Frontal cortex (tissue), 4 donors: ENCODE data around the gene CRKL. TPM values are rescaled to one million over a fixed set of nuclear protein-coding genes. Genes with fewer than 3 reads are reported as not detected.
"Not testable (repeated sequence)": the region's sequence is repeated elsewhere in the genome, so short reads cannot be mapped to it uniquely, and the experiment has no call there.

ENCODE experiments used
- DNase-seq, 2 donors: peaks; one replicate each; pipeline ENCODE4 v3.0.0; 2012; ENCODE audit warnings: low spot score in 2 of 2
- FAIRE-seq: peaks from 2 replicates; lab custom pipeline; 2012; peaks lifted over from hg19 to GRCh38; lab: Jason Lieb, UNC
- total RNA-seq: library from RNA; depleted of rRNA; stranded (reverse); fragments of >200 nt; gene quantifications from one replicate; pipeline ENCODE4 v1.2.3, GENCODE V29; 2014
- donor health status: control.
- donor health status: control.
- donor health status: control.

Gene CRKL
- total RNA-seq, 1 donor from 2014 or later: 53.4 TPM

DNA sequence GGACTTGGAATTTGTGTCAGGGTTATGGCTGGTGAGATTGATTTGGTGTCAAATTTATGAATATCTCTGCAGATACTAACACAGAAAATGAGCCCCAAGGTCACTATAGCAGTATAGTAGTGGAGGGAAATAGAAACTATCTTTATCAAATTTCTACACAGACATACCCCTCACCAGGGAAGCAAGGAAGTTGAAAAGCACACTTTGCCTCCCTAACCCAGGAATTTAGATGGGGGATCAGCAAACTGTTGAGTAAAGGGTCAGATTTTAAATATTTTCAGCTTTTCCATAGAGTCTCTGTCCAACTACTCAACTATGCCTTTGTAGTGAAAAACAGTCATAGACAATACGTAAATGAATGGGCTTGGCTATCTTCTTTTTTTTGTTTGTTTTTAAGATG, 12.8 kb downstream of the CRKL start:
- DNase-seq: no peak
- FAIRE-seq: no peak

DNA sequence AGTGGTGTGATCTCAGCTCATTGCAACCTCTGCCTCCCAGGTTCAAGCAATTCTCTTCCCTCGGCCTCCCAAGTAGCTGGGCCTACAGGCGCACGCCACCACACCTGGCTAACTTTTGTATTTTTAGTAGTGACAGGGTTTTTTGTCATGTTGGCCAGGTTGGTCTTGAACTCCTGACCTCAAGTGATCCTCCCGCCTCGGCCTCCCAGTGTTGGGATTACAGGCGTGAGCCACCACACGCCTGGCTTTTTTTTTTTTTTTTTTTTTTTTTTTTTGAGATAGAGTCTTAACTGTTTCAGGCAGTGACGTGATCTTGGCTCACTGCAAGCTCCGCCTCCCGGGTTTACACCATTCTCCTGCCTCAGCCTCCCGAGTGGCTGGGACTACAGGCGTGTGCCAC, 13.2 kb downstream of the CRKL start:
- not testable (repeated sequence) for FAIRE-seq, DNase-seq

DNA sequence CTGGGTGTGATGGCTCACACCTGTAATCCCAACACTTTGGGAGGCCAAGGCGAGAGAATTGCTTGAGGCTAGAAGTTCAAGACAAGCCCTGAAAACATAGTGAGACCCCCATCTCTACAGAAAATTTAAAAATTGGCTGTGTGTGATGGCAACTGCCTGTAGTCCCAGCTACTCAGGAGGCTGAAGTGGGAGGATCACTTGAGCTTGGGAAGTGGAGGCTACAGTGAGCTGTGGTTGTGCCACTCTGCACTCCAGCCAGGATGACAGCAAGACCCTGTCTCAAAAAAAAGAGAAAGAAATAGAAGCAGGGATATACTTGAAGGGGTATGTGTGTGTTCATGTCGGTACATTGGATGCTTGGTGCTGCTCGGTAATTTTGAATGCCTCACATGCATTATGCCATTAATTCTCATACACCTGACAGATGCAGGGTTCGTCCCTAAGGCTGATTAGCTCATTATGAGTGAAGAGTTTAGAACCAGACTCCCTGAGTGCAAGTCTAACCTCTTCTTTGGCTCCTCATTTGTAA, 14.0 kb downstream of the CRKL start:
- FAIRE-seq (no peak), DNase-seq (no peak)

DNA sequence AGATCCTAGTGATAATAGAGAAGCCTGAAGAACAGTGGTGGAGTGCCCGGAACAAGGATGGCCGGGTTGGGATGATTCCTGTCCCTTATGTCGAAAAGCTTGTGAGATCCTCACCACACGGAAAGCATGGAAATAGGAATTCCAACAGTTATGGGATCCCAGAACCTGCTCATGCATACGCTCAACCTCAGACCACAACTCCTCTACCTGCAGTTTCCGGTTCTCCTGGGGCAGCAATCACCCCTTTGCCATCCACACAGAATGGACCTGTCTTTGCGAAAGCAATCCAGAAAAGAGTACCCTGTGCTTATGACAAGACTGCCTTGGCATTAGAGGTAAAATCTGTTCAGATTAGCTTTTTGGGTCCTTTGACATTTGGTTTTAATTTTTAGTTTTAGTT, 16.7 kb downstream of the CRKL start:
- FAIRE-seq: no peak
- no peak for DNase-seq

DNA sequence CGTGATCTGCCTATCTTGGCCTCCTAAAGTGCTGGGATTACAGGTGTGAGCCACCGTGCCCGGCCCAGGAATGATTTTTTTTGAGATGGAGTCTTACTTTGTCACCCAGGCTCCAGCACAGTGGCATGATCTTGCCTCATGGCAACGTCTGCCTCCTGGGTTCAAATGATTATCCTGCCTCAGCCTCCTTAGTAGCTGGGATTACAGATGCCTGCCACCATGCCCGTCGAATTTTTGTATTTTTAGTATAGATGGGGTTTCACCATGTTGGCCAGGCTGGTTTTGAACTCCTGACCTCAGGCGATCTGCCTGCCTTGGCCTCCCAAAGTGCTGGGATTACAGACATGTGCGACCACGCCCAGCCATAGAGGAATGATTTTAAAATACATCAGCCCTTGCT, 17.8 kb downstream of the CRKL start:
- not testable (repeated sequence) for DNase-seq, FAIRE-seq

DNA sequence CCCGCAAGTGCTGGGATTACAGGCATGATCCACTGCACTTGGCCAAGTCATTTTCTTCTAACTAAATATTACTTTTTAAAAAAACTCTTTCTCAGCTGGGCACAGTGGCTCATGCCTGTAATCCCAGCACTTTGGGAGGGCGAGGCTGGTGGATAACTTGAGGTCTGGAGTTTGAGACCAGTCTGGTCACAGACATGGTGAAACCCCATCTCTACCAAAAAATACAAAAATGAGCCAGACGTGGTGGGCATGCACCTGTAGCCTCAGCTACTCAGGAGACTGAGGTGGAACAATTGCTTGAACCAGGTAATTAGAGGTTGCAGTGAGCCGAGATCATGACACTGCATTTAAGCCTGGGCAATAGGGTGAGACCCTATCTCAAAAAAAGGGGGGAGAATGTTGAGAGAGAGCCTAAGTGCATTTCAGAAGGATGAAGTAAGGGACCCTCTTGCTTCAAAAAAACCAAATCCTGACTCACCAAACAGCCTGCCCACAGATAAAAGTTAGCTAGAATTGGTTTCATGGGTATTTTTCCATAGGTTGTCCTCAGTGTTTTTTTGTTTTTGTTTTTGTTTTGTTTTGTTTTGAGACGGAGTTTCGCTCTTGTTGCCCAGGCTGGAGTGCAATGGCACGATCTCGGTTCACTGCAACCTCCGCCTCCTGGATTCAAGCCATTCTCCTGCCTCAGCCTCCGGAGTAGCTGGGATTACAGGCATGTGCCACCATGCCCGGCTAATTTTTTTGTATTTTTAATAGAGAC, 18.8 kb downstream of the CRKL start:
- not testable (repeated sequence) for FAIRE-seq, DNase-seq

- no peak for FAIRE-seq
- no peak for DNase-seq
Measured at GRCh38 chr22:20937031-20937793, 20.0 kb downstream of the CRKL start.

DNA sequence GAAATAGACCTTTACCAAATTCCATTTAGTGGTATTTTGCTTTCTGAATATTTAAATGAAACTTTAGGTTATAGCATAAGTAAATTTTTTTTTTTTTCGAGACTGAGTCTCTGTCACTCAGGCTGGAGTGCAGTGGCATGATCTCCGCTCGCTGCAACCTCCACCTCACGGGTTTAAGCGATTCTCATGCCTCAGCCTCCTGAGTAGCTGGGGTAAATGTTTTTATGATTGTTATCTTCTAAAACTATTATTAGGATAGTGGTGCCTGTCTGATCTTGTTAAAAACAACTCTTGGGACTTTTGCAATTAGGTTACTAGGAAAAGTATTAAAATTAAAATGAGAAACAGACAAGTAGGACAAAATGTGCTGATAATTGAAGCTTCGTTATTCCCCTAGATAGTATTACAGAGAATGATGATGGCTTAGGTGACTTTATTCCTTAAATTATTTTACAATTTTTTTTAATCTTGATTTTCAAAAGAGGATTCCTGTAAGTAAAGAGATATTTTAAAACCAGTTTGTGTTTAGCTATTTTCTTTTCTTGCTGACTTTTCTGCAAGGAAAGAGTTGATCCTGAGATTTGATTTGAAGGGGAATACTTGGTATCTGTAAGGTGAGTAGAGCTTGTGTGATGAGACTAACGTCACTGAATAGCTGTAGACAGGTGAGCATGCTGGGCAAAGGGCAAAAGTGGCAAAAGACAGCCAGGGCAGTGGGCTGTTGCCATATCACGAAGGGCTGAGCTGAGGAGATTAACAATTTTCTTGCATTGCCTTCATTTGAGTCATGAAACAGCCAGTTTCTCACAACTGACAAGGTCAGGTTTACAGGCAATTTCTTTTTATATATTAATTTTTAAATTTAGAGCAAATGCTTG, 20.8 kb downstream of the CRKL start:
- DNase-seq (no peak), FAIRE-seq (no peak)

DNA sequence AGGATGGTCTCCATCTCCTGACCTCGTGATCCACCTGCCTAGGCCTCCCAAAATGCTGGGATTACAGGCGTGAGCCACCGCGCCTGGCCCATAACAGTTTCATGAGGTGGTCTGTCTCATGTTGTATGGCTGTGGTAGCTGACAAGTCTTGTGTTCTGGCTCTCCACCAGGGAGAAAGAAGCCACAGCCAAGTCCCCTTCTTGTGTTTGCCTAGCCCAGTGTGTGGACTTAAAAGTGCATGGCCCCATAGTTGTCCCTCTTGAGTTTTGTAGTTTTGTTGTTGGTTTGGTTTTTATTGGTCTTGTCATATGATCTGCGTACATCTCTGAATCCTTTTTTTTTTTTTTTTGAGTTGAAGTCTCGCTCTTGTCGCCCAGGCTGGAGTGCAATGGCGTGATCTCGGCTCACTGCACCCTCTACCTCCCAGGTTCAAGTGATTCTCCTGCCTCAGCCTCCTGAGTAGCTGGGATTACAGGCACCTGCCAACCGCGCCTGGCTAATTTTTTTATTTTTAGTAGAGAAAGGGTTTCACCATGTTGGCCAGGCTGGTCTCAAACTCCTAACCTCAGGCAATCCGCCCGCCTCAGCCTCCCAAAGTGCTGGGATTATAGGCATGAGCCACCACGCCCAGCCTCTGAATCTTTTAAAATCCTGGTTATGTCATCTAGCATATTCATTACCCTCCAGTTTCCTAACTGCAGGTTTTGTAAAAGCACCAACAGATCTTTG, 22.4 kb downstream of the CRKL start:
- not testable (repeated sequence) for FAIRE-seq, DNase-seq

- FAIRE-seq (no peak), DNase-seq (no peak)
Measured at GRCh38 chr22:20940186-20940651, 23.0 kb downstream of the CRKL start.

GRCh38 chr22:20940904-20941385, 23.7 kb downstream of the CRKL start:
- DNase-seq (no peak), FAIRE-seq (no peak)

GRCh38 chr22:20942203-20942902, 25.1 kb downstream of the CRKL start:
- DNase-seq, FAIRE-seq: not testable (repeated sequence)

DNA sequence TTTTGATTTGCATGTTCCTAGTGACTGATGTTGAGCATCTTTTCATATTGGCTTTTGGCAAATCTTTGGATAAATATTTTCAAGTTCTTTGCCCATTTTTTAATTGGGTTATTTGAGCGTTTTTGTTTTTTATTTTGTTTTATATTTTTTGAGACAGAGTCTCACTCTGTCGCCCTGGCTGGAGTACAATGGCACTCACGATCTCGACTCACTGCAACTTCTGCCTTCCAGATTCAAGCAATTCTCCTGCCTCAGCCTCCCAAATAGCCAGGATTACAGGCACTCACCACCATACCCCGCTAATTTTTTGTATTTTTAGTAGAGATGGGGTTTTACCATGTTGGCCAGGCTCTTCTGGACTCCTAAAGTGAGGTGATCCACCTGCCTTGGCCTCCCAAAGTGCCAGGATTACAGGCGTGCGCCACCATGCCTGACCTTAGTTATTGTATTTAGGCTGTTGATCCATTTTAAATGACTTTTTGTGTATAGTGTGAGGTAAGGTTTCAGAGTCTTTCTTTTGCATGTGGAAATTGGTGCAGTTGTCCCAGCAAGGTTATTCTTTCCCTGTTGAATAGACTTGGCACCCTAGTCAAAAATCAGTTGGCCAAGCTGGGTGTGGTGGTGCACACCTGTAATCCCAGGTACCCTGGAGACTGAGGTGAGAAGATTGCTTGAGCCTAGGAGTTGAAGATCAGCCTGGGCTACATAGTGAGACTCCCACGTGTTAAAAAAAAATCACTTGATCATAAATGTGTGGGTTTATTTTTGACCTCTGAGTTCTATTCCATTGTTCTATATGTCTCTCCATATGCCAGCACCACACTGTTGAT, 26.1 kb downstream of the CRKL start:
- DNase-seq: no peak
- no peak for FAIRE-seq

DNA sequence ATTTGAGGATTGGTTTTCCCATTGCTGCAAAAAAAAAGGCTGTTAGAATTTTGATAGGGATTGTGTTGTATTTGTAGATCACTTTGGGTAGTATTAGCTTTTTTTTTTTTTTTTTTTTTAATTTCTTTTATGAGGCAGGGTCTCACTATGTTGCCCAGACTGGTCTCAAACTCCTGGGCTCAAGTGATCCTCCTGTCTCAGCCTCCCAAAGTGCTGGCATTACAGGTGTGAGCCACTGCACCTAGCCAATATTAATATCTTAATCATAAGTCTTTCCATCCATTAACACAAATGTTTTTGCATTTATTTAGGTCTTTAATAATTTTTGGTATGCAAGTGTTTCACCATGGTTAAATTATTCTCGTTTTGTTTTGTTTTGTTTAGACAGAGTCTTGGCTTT, 26.8 kb downstream of the CRKL start:
- FAIRE-seq (no peak), DNase-seq (no peak)

DNA sequence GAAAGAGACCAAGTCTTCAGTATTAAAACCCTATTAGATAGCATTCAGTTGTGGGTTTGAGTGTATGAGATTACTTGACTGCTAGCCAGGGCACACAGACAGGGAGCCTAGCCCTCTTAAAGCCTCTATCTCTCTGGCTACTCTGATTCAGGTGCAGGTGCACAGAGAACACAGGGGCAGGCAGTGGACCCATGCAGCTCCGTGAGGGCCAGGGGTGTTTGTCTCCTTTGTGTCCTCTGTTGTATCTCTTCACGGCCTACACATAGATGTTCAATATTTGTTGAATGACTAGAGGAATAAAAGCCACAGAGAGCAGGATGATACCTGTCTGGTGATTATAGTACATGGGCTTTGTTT, 28.3 kb downstream of the CRKL start:
- no peak for FAIRE-seq
- no peak for DNase-seq

- no peak for FAIRE-seq
Measured at GRCh38 chr22:20946080-20946986, 29.1 kb downstream of the CRKL start.

DNA sequence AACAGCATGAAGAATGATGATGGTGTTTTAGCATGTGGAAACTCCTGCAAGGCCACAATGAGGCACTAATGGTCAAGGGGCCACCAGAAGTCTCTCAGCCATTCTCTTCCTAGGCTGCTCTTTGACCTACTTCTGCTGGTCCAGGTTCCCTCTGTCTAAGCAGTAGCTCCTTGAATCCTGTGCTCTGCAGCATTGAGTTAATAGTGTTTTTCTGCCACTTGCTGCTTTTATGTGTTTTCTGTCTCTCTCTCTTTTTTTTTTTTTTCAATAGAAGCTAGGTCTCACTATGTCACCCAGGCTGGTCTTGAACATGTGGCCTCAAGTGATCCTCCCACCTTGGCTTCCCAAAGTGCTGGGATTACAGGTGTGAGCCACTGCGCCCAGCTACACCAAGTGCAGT, 29.8 kb downstream of the CRKL start:
- no peak for FAIRE-seq

More at GRCh38 chr22:20946080-20946986, 29.1 kb downstream of the CRKL start:
- DNase-seq: no peak

More for the DNA sequence above, 29.8 kb downstream of the CRKL start:
- DNase-seq: no peak
